Smooth muscle cell (in vitro differentiated cells): ENCODE measurements around the gene HEYL. TPM values are rescaled to one million over a fixed set of nuclear protein-coding genes. Genes with fewer than 3 reads are reported as not detected.
A peak's percentile ranks its signal among the peaks of the same experiment; 100 is the strongest.

Experiments
- DNase-seq: peaks from one replicate; lab custom pipeline; 2025; ENCODE audit not compliant: unreplicated experiment; lab: John Stamatoyannopoulos, UW
- H2AFZ ChIP-seq: fragments of 200-600 bp; sonication (generic); 2 replicates; pipeline ENCODE4 v1.6.0; 2016; ENCODE audit warnings: antibody characterized with exemption, low read depth, mild to moderate bottlenecking
- H3F3A ChIP-seq: fragments of 200-600 bp; sonication (generic); 2 replicates; pipeline ENCODE4 v1.6.0; 2017; ENCODE audit warnings: antibody characterized with exemption, low read depth
- H3K27ac ChIP-seq: fragments of 200-600 bp; sonication (generic); 2 replicates; pipeline ENCODE4 v1.5.1; 2016; ENCODE audit warnings: low read depth, mild to moderate bottlenecking
- H3K27me3 ChIP-seq: fragments of 200-600 bp; sonication (generic); 2 replicates; pipeline ENCODE4 v1.6.1; 2016; ENCODE audit warnings: low read depth, mild to moderate bottlenecking
- H3K36me3 ChIP-seq: fragments of 200-600 bp; sonication (generic); 2 replicates; pipeline ENCODE4 v1.5.1; 2016; ENCODE audit warnings: low read depth
- H3K4me1 ChIP-seq: fragments of 200-600 bp; sonication (generic); 2 replicates; pipeline ENCODE4 v1.5.1; 2016; ENCODE audit warnings: low read depth
- H3K4me2 ChIP-seq: fragments of 200-600 bp; sonication (generic); 2 replicates; pipeline ENCODE4 v1.6.0; 2016; ENCODE audit warnings: mild to moderate bottlenecking
- H3K4me3 ChIP-seq: fragments of 200-600 bp; sonication (generic); 2 replicates; pipeline ENCODE4 v1.5.1; 2016; ENCODE audit warnings: mild to moderate bottlenecking
- H3K79me2 ChIP-seq: fragments of 200-600 bp; sonication (generic); 2 replicates; pipeline ENCODE4 v1.6.0; 2016; ENCODE audit warnings: low read depth, mild to moderate bottlenecking
- H3K9ac ChIP-seq: fragments of 200-600 bp; sonication (generic); 2 replicates; pipeline ENCODE4 v1.6.0; 2016; ENCODE audit warnings: low read depth
- H3K9me3 ChIP-seq: fragments of 200-600 bp; sonication (generic); replicated peaks from 2 replicates; pipeline ENCODE4 v1.5.1; 2016; ENCODE audit warnings: low read depth
- H4K20me1 ChIP-seq: fragments of 200-600 bp; sonication (generic); 2 replicates; pipeline ENCODE4 v1.6.0; 2016; ENCODE audit warnings: low read depth
- WGBS: methylation state at CpG from one replicate; pipeline ENCODE4 v1.1.7; 2016; ENCODE audit warnings: low lambda C conversion rate; 5-methylcytosine and 5-hydroxymethylcytosine counted together
- polyA plus RNA-seq: library from polyadenylated mRNA; unstranded; fragments of >200 nt; fragmentation: Nextera tagmentation; extraction: Ambion mirVana; gene quantifications from 2 replicates; pipeline ENCODE4 v1.2.1, GENCODE V29; 2016
- total RNA-seq: library from RNA; depleted of rRNA; stranded (reverse); fragments of >200 nt; gene quantifications from 2 replicates; pipeline ENCODE4 v1.2.3, GENCODE V29; 2014
- TF ChIP-seq, protein P1 (sequence below): fragments of 200-600 bp; sonication (generic); IDR thresholded peaks from 2 replicates; pipeline ENCODE4 v1.5.1; 2017; ENCODE audit warnings: borderline replicate concordance, mild to moderate bottlenecking, antibody characterized with exemption; ENCODE audit not compliant: insufficient read depth, poor library complexity, severe bottlenecking

HEYL gene
- total and polyA plus RNA-seq, 2 experiments from 2014 or later: 7.8 to 16.5 TPM

DNA sequence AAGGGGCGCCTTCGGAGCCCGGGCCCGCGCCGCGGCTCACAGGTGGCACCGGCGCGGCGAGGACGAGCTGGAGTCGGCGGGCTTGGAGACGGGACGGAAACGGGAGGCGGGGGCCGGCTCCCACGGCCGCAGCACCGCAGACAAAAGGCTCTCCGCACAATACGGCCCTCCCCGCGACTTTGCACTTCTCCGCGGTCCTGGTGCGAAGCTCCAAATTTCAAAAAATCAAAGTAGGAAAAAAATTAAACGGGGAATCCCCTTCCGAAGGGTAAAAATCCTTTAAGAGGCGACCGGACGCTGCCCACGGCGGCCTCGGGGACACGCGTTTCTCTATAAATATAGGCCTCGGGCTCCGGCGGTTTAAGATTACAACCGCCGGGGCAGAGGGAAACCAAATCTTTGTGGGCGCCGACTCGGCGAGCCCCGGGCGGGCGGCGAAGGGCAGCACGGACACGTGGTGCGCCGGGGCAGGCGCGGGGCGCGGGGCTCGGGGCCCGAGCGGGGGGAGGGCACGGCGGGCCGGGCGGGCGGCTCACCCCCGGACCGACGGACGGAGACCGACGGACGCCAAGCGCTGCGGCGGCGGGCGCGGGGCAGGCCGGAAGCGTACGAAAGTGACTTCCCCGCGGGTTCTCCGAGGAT lies 63.3 kb downstream of the HEYL start:
- peaks cover 10% of the 10 kb centered on the region for H3K36me3 ChIP-seq
- TF ChIP-seq, protein P1, sequence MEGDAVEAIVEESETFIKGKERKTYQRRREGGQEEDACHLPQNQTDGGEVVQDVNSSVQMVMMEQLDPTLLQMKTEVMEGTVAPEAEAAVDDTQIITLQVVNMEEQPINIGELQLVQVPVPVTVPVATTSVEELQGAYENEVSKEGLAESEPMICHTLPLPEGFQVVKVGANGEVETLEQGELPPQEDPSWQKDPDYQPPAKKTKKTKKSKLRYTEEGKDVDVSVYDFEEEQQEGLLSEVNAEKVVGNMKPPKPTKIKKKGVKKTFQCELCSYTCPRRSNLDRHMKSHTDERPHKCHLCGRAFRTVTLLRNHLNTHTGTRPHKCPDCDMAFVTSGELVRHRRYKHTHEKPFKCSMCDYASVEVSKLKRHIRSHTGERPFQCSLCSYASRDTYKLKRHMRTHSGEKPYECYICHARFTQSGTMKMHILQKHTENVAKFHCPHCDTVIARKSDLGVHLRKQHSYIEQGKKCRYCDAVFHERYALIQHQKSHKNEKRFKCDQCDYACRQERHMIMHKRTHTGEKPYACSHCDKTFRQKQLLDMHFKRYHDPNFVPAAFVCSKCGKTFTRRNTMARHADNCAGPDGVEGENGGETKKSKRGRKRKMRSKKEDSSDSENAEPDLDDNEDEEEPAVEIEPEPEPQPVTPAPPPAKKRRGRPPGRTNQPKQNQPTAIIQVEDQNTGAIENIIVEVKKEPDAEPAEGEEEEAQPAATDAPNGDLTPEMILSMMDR: no peak
- peaks cover 51% of the 10 kb centered on the region for H3K79me2 ChIP-seq
- H3F3A ChIP-seq: no peaks in the 10 kb centered on the region
- peak overlapping the region; percentile 99 for H3K4me2 ChIP-seq
- peaks cover 20% of the 10 kb centered on the region for H3K4me1 ChIP-seq
- no peaks in the 10 kb centered on the region for H3K9me3 ChIP-seq
- peak overlapping the region; percentile 97 for H3K4me3 ChIP-seq
- H3K9ac ChIP-seq: peak overlapping the region; percentile 97
- H2AFZ ChIP-seq: no peak overlapping the region
- H3K27ac ChIP-seq: peak overlapping the region; percentile 85
- H4K20me1 ChIP-seq: peaks cover 51% of the 10 kb centered on the region
- under 1% methylated on average over 71 of the region's 87 CpGs for whole genome bisulfite sequencing
- H3K27me3 ChIP-seq: no peaks in the 10 kb centered on the region
- DNase-seq: peak; percentile 36

DNA sequence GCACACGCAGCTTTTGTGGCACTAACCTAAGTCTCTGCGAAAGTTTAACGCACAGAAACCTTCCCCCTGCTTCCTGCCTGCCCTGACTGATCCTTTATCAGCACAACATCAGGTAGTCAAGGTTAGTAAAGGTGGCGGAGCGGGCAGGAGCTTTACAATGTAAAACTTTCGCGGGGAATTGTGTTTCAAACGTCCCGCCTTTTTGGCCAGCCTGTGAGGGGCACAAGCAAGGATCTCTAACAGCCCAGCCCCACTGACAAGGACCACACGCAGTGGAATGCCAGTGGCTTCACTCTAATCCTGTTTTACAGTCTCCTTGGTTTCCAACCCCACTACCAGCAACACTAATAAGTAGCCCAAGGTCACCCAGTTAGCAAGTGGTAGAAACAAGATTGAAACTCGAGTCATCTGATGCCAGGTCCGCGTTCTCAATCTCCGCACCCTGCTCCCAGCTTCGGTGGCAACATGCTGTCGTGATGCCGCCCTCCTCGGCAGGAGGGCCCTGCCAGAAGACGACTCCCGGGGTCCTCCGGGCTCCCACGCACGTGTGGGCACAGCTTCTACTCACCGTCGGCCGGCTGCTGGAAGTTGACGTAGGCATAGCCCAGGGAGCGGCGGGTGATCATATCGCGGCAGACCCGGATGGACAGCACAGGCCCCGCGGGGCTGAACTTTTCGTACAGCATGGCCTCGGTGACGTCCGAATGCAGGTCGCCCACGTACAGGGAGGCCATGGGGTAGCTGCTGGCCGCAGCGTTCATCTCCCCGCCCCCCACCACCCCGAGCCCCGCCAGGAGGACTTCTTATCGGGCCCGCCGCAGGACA lies 64.0 kb downstream of the HEYL start:
- Histone ChIP-seq H3K9ac (peak overlapping the region; percentile 97), H2AFZ (no peak overlapping the region), H4K20me1 (peaks cover 58% of the 10 kb centered on the region), H3K9me3 (no peaks in the 10 kb centered on the region), H3K4me3 (peak overlapping the region; percentile 97), H3K36me3 (peaks cover 12% of the 10 kb centered on the region), H3K4me1 (peaks cover 20% of the 10 kb centered on the region), H3F3A (no peaks in the 10 kb centered on the region), H3K27ac (peak overlapping the region; percentile 85), H3K4me2 (peak overlapping the region; percentile 99), H3K27me3 (no peaks in the 10 kb centered on the region), H3K79me2 (peaks cover 58% of the 10 kb centered on the region)
- DNase-seq: peak; percentile 20
- WGBS: 5% methylated on average over 40 of the region's 48 CpGs
- TF ChIP-seq, protein P1: no peak

DNA sequence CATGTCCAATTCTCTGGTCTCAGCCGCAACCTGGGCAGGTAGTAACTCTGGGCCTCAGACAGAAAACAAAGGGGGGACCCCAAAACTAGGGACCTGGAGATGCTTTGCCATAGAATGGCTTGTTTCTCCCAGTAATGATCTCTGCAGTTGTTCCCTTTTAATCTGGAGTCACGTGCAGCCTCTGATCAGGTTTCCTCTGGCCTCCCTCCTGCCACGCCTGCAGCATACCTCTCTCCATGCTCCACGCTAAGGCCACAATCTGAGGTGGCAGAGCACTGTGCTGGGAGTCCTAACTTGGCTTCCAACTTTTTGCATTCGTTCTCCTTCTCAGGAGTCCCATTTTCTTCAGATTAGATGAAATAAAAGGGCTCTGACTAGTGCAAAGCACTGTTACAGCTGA lies 64.8 kb downstream of the HEYL start:
- Histone ChIP-seq H3K4me3 (peak overlapping the region; percentile 97), H2AFZ (no peak overlapping the region), H3K79me2 (peaks cover 58% of the 10 kb centered on the region), H3K4me2 (peak overlapping the region; percentile 99), H3K9ac (peak overlapping the region; percentile 97), H3K27me3 (no peaks in the 10 kb centered on the region), H3K27ac (peak overlapping the region; percentile 85), H3K4me1 (peaks cover 20% of the 10 kb centered on the region), H3F3A (no peaks in the 10 kb centered on the region), H4K20me1 (peaks cover 64% of the 10 kb centered on the region), H3K9me3 (no peaks in the 10 kb centered on the region), H3K36me3 (peaks cover 18% of the 10 kb centered on the region)
- TF ChIP-seq, protein P1: no peak
- 27% methylated on average over 5 of the region's 5 CpGs for WGBS
- no peak for DNase-seq

Other genes starting within 250 kb of the HEYL start
- 1.4 TPM in 1 of 2 replicates, not detected in the other for gene BMP8A, start 148.0 kb downstream of the HEYL start, total RNA-seq
- gene BMP8A, start 148.0 kb downstream of the HEYL start, polyA plus RNA-seq: 0.10 and 0.13 TPM in 2 replicates
- 76.3 and 106 TPM in 2 replicates for gene PABPC4, start 62.9 kb downstream of the HEYL start, total RNA-seq
- 67.1 and 90.3 TPM in 2 replicates for gene PABPC4, start 62.9 kb downstream of the HEYL start, polyA plus RNA-seq
- gene NT5C1A, start 32.5 kb upstream of the HEYL start, total RNA-seq: not detected in 2 replicates
- not detected in 2 replicates for gene NT5C1A, start 32.5 kb upstream of the HEYL start, polyA plus RNA-seq
- 0.04 and 0.22 TPM in 2 replicates for gene HPCAL4, start 51.8 kb upstream of the HEYL start, total RNA-seq
- 0.17 TPM in 1 of 2 replicates, not detected in the other for gene HPCAL4, start 51.8 kb upstream of the HEYL start, polyA plus RNA-seq
- 45.1 and 47.8 TPM in 2 replicates for gene PPIE, start 99.2 kb upstream of the HEYL start, total RNA-seq
- 62.0 and 75.9 TPM in 2 replicates for gene PPIE, start 99.2 kb upstream of the HEYL start, polyA plus RNA-seq
- not detected in 2 replicates for gene OXCT2, start 131.7 kb upstream of the HEYL start, total RNA-seq
- not detected in 2 replicates for gene OXCT2, start 131.7 kb upstream of the HEYL start, polyA plus RNA-seq
- 0.27 TPM in 1 of 2 replicates, not detected in the other for gene BMP8B, start 149.2 kb upstream of the HEYL start, total RNA-seq
- 0.06 TPM in 1 of 2 replicates, not detected in the other for gene BMP8B, start 149.2 kb upstream of the HEYL start, polyA plus RNA-seq
- gene TRIT1, start 243.9 kb upstream of the HEYL start, total RNA-seq: 22.1 and 26.7 TPM in 2 replicates
- 12.8 and 19.7 TPM in 2 replicates for gene TRIT1, start 243.9 kb upstream of the HEYL start, polyA plus RNA-seq